ENCODE data around the gene PLA2G4B.

PLA2G4B gene

GRCh38 chr15:41894251-41894790, 55.7 kb downstream of the PLA2G4B start:
- Histone ChIP-seq H3K27me3 (ENCODE audit: insufficient read depth, low read depth) (no peaks in the 10 kb centered on the region), H3K9ac (no peak overlapping the region), H3K79me2 (ENCODE audit: insufficient read depth, low read depth) (no peaks in the 10 kb centered on the region), H3K4me3 (IDR thresholded peaks at IDR 0.05; ENCODE audit: insufficient read depth, low read depth, low read length) (no peak overlapping the region), H3K4me2 (no peak overlapping the region), H4K20me1 (ENCODE audit: insufficient read depth) (no peaks in the 10 kb centered on the region), H2AFZ (ENCODE audit: low read depth) (no peak overlapping the region), H3K36me3 (ENCODE audit: insufficient read depth) (no peaks in the 10 kb centered on the region), H3K27ac (no peak overlapping the region), H3K4me1 (ENCODE audit: low read depth, poor library complexity, severe bottlenecking) (no peaks in the 10 kb centered on the region)
- TF ChIP-seq, protein P1, sequence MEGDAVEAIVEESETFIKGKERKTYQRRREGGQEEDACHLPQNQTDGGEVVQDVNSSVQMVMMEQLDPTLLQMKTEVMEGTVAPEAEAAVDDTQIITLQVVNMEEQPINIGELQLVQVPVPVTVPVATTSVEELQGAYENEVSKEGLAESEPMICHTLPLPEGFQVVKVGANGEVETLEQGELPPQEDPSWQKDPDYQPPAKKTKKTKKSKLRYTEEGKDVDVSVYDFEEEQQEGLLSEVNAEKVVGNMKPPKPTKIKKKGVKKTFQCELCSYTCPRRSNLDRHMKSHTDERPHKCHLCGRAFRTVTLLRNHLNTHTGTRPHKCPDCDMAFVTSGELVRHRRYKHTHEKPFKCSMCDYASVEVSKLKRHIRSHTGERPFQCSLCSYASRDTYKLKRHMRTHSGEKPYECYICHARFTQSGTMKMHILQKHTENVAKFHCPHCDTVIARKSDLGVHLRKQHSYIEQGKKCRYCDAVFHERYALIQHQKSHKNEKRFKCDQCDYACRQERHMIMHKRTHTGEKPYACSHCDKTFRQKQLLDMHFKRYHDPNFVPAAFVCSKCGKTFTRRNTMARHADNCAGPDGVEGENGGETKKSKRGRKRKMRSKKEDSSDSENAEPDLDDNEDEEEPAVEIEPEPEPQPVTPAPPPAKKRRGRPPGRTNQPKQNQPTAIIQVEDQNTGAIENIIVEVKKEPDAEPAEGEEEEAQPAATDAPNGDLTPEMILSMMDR (conservative IDR thresholded peaks at IDR 0.05; ENCODE audit: low read depth, low read length), result no peak

DNA sequence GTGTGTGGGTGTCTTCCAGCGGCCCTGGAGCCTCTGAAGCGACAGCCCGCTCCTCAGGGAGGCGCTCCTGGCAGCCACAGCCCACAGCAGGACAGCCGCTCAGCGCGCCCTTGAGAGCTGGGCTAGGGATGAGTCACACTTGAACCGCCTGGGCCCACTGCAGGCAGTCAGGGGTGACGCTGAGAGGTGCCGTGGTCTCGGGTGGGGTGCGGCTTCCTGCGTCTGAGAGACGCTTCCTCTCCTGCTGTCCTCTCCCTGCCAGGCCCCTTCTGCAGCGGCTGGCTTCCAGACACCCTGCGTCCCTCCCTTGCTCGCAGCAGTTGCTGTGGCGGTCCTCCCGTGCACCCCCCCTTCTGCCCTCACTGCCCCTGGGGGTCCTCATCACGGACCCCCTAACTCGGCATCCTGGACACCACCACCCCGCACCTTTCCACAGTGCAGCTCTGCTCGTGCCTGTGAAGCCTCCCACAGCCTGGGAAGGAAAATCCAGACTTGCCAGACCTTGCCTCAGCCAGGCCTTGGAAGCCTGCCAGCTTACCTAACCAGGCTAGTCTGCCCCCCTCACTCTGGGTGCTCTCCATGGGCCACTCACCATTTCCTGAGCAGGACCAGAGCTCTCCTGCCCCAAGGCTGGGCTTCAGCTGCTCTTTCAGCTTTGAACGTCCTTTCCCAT, 56.3 kb downstream of the PLA2G4B start:
- Histone ChIP-seq H3K27me3 (ENCODE audit: insufficient read depth, low read depth) (no peaks in the 10 kb centered on the region), H3K4me1 (ENCODE audit: low read depth, poor library complexity, severe bottlenecking) (no peaks in the 10 kb centered on the region), H3K4me3 (IDR thresholded peaks at IDR 0.05; ENCODE audit: insufficient read depth, low read depth, low read length) (no peak overlapping the region), H3K79me2 (ENCODE audit: insufficient read depth, low read depth) (no peaks in the 10 kb centered on the region), H3K27ac (no peak overlapping the region), H3K9ac (no peak overlapping the region), H2AFZ (ENCODE audit: low read depth) (no peak overlapping the region), H3K4me2 (no peak overlapping the region), H4K20me1 (ENCODE audit: insufficient read depth) (no peaks in the 10 kb centered on the region), H3K36me3 (ENCODE audit: insufficient read depth) (no peaks in the 10 kb centered on the region)
- TF ChIP-seq, protein P1 (conservative IDR thresholded peaks at IDR 0.05; ENCODE audit: low read depth, low read length), result no peak

- Histone ChIP-seq H4K20me1 (ENCODE audit: insufficient read depth) (no peaks in the 10 kb centered on the region), H3K4me1 (ENCODE audit: low read depth, poor library complexity, severe bottlenecking) (no peaks in the 10 kb centered on the region), H3K79me2 (ENCODE audit: insufficient read depth, low read depth) (no peaks in the 10 kb centered on the region), H3K27me3 (ENCODE audit: insufficient read depth, low read depth) (no peaks in the 10 kb centered on the region), H3K4me3 (IDR thresholded peaks at IDR 0.05; ENCODE audit: insufficient read depth, low read depth, low read length) (no peak overlapping the region), H3K9ac (no peak overlapping the region), H3K27ac (no peak overlapping the region), H2AFZ (ENCODE audit: low read depth) (no peak overlapping the region), H3K36me3 (ENCODE audit: insufficient read depth) (no peaks in the 10 kb centered on the region), H3K4me2 (no peak overlapping the region)
- TF ChIP-seq, protein P1 (conservative IDR thresholded peaks at IDR 0.05; ENCODE audit: low read depth, low read length), result no peak
Observed at GRCh38 chr15:41895491-41895890, 56.8 kb downstream of the PLA2G4B start.

- TF ChIP-seq, protein P1 (conservative IDR thresholded peaks at IDR 0.05; ENCODE audit: low read depth, low read length), result no peak
- Histone ChIP-seq H4K20me1 (ENCODE audit: insufficient read depth) (no peaks in the 10 kb centered on the region), H3K79me2 (ENCODE audit: insufficient read depth, low read depth) (no peaks in the 10 kb centered on the region), H3K4me3 (IDR thresholded peaks at IDR 0.05; ENCODE audit: insufficient read depth, low read depth, low read length) (no peak overlapping the region), H3K4me2 (no peak overlapping the region), H2AFZ (ENCODE audit: low read depth) (no peak overlapping the region), H3K4me1 (ENCODE audit: low read depth, poor library complexity, severe bottlenecking) (no peaks in the 10 kb centered on the region), H3K9ac (no peak overlapping the region), H3K27ac (no peak overlapping the region), H3K27me3 (ENCODE audit: insufficient read depth, low read depth) (no peaks in the 10 kb centered on the region), H3K36me3 (ENCODE audit: insufficient read depth) (no peaks in the 10 kb centered on the region)
Observed at GRCh38 chr15:41895957-41896356, 57.3 kb downstream of the PLA2G4B start.
